CD14-positive monocyte (primary cell): Measurements from ENCODE around the gene DTYMK. TPM values are rescaled to one million over a fixed set of nuclear protein-coding genes. Genes with fewer than 3 reads are reported as not detected.

Experiments
- DNase-seq, 3 donors: peaks; one replicate each; pipeline ENCODE4 v3.0.0-alpha.2; 2011 to 2022
- H2AFZ ChIP-seq: 2 replicates; pipeline ENCODE4 v1.6.0; 2012; ENCODE audit warnings: mild to moderate bottlenecking, low read depth, low read length, inconsistent platforms; ENCODE audit not compliant: insufficient read depth, poor library complexity, severe bottlenecking
- H3K27ac ChIP-seq, 2 donors: 1 replicate in 1 of 2; 2 replicates in 1 of 2; pipeline ENCODE4 v1.5.1; 2012 to 2013; ENCODE audit warnings: low read length in 2 of 2, control low read depth in 1 of 2, inconsistent platforms in 1 of 2, low read depth in 1 of 2, mild to moderate bottlenecking in 1 of 2
- H3K27me3 ChIP-seq, 2 donors: one replicate each; pipeline versions ENCODE4 v1.6.0 to v1.6.1; 2011 to 2013; ENCODE audit warnings: low read length in 2 of 2; ENCODE audit not compliant: control insufficient read depth in 2 of 2, insufficient read depth in 2 of 2
- H3K36me3 ChIP-seq, 2 donors: replicated peaks in 1 of 2; 1 replicate in 1 of 2; 2 replicates in 1 of 2; pipeline versions ENCODE4 v1.5.1 to v1.6.1; 2012 to 2013; ENCODE audit warnings: low read length in 2 of 2, control low read depth in 1 of 2, inconsistent platforms in 1 of 2, mild to moderate bottlenecking in 1 of 2; ENCODE audit not compliant: insufficient read depth in 2 of 2, control insufficient read depth in 1 of 2
- H3K4me1 ChIP-seq, 2 donors: 1 replicate in 1 of 2; 2 replicates in 1 of 2; pipeline versions ENCODE4 v1.5.1 to v1.6.1; 2012 to 2013; ENCODE audit warnings: low read length in 2 of 2, control low read depth in 1 of 2, inconsistent platforms in 1 of 2, mild to moderate bottlenecking in 1 of 2, moderate library complexity in 1 of 2; ENCODE audit not compliant: insufficient read depth in 2 of 2, control insufficient read depth in 1 of 2
- H3K4me2 ChIP-seq: replicated peaks from 2 replicates; pipeline ENCODE3; 2012; ENCODE audit warnings: low read length, moderate library complexity, mild to moderate bottlenecking; ENCODE audit not compliant: poor library complexity, severe bottlenecking; ENCODE audit errors: extremely low read depth
- H3K4me3 ChIP-seq, 3 experiments: fragments of 200-600 bp in 1 of 3; sonication (generic) in 1 of 3; replicated peaks in 1 of 3; 1 replicate in 2 of 3; 2 replicates in 1 of 3; pipeline ENCODE4 v1.5.1; 2011 to 2013; ENCODE audit warnings: low read length in 3 of 3, mild to moderate bottlenecking in 3 of 3, control low read depth in 2 of 3, low read depth in 2 of 3, inconsistent platforms in 1 of 3, moderate library complexity in 1 of 3
- H3K79me2 ChIP-seq: 2 replicates; pipeline ENCODE4 v1.6.0; 2012; ENCODE audit warnings: mild to moderate bottlenecking, control low read depth, inconsistent platforms, low read length, moderate library complexity; ENCODE audit not compliant: insufficient read depth
- H3K9ac ChIP-seq: 2 replicates; pipeline ENCODE4 v1.6.0; 2017; ENCODE audit warnings: low read length, mild to moderate bottlenecking; ENCODE audit not compliant: insufficient read depth, poor library complexity, severe bottlenecking
- H3K9me3 ChIP-seq, 2 donors: replicated peaks in 1 of 2; 1 replicate in 1 of 2; 2 replicates in 1 of 2; pipeline versions ENCODE4 v1.5.1 to v1.6.1; 2012 to 2013; ENCODE audit warnings: low read length in 2 of 2, control low read depth in 1 of 2; ENCODE audit not compliant: control insufficient read depth in 1 of 2, insufficient read depth in 1 of 2
- H4K20me1 ChIP-seq: 2 replicates; pipeline ENCODE4 v1.6.0; 2012; ENCODE audit warnings: mild to moderate bottlenecking, low read length, control low read depth, moderate library complexity; ENCODE audit not compliant: insufficient read depth
- H3K27ac Mint-ChIP-seq, 7 donors: one replicate each; pipeline ENCODE4 v1.8.0; 2020; ENCODE audit warnings: mild to moderate bottlenecking in 7 of 7, mixed read lengths in 7 of 7, moderate library complexity in 6 of 7, inconsistent platforms in 2 of 7
- H3K27me3 Mint-ChIP-seq, 3 donors: one replicate each; pipeline ENCODE4 v1.8.0; 2021 to 2022; ENCODE audit warnings: low read depth in 3 of 3, mild to moderate bottlenecking in 3 of 3, mixed read lengths in 3 of 3, moderate library complexity in 3 of 3, inconsistent platforms in 1 of 3
- H3K36me3 Mint-ChIP-seq, 2 donors: one replicate each; pipeline ENCODE4 v1.8.0; 2020; ENCODE audit warnings: mixed read lengths in 2 of 2, inconsistent platforms in 1 of 2, mild to moderate bottlenecking in 1 of 2
- H3K4me1 Mint-ChIP-seq: one replicate; pipeline ENCODE4 v1.8.0; 2020; ENCODE audit warnings: mild to moderate bottlenecking, mixed read lengths
- H3K4me3 Mint-ChIP-seq, 2 donors: one replicate each; pipeline ENCODE4 v1.8.0; 2020; ENCODE audit warnings: mild to moderate bottlenecking in 2 of 2, mixed read lengths in 2 of 2, moderate library complexity in 1 of 2
- H3K9me3 Mint-ChIP-seq, 7 donors: one replicate each; pipeline ENCODE4 v1.8.0; 2020 to 2022; ENCODE audit warnings: mixed read lengths in 7 of 7, mild to moderate bottlenecking in 6 of 7, moderate library complexity in 6 of 7, inconsistent platforms in 2 of 7
- WGBS: methylation state at CpG from one replicate; pipeline ENCODE4 v1.1.5; 2013; ENCODE audit warnings: missing lambda C conversion rate; ENCODE audit not compliant: insufficient coverage; 5-methylcytosine and 5-hydroxymethylcytosine counted together
- intact Hi-C, 2 donors: fragments of 100-400 bp; cut with micrococcal nuclease; formaldehyde crosslinking; loops; one replicate each; pipeline versions ENCODE4 v1.15.0 to v1.15.1; 2023
- polyA plus RNA-seq, 3 donors: library from polyadenylated mRNA; depleted of rRNA in 1 of 3; unstranded in 2 of 3; stranded (reverse) in 1 of 3; fragments of 300-500 nt in 2 of 3; fragments of >200 nt in 1 of 3; fragmentation: Illumina TruSeq in 2 of 3; gene quantifications; 1 replicate in 2 of 3; 2 replicates in 1 of 3; pipeline ENCODE4 v1.2.3, GENCODE V29; 2012 to 2021
- TF ChIP-seq, protein P1 (sequence below): fragments of 200-600 bp; IDR thresholded peaks from one replicate; pipeline ENCODE4 v1.8.0; 2022; ENCODE audit warnings: antibody characterized with exemption, mild to moderate bottlenecking

DTYMK gene
- polyA plus RNA-seq, 3 donors: 13.0 to 23.5 (median 18.7) TPM

DNA sequence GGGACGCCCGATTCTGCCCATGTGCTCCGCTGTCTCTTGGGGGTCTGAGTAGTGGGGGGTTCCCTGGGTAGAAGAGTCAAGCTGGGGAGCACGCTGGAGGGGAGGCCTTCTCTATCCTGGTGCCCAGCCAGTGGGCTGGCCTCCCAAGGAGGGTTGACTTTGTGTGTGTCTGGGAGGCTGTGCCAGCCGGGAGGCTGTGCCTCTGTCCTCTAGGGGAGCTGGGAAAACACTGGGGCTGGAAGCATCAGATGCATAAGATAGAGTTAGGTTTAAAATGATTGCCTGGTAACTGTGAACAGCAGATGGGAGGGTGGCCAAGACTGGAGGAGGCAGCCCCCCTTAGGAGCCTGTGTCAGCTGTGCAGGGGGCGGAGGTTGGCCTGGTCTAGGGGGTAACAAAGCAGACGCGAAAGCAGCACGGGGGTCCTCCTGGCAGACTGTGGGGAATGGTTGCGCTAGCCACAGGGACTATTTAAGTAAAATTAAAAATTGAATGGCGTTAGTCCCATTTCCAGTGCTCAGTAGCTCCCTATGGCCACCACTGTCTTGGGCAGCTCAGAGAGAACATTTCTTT, 16.5 kb upstream of the DTYMK start:
- peak overlapping the region; percentile 78 to 80 for H3K4me3 Mint-ChIP-seq
- WGBS: 60% methylated on average over 9 of the region's 11 CpGs
- H3K9me3 Mint-ChIP-seq: peaks cover 4 to 13% (median 9%) of the 10 kb centered on the region in 7 donors
- peak overlapping the region; percentile 66 for H3K9ac ChIP-seq
- H3K4me1 ChIP-seq: peaks cover 15 to 22% of the 10 kb centered on the region in 2 donors
- peaks cover 11 to 35% of the 10 kb centered on the region in 2 donors for H3K36me3 ChIP-seq
- DNase-seq: no peak
- peaks cover 15% of the 10 kb centered on the region for H4K20me1 ChIP-seq
- peaks cover 21 to 39% of the 10 kb centered on the region in 2 donors for H3K36me3 Mint-ChIP-seq
- TF ChIP-seq, protein P1, sequence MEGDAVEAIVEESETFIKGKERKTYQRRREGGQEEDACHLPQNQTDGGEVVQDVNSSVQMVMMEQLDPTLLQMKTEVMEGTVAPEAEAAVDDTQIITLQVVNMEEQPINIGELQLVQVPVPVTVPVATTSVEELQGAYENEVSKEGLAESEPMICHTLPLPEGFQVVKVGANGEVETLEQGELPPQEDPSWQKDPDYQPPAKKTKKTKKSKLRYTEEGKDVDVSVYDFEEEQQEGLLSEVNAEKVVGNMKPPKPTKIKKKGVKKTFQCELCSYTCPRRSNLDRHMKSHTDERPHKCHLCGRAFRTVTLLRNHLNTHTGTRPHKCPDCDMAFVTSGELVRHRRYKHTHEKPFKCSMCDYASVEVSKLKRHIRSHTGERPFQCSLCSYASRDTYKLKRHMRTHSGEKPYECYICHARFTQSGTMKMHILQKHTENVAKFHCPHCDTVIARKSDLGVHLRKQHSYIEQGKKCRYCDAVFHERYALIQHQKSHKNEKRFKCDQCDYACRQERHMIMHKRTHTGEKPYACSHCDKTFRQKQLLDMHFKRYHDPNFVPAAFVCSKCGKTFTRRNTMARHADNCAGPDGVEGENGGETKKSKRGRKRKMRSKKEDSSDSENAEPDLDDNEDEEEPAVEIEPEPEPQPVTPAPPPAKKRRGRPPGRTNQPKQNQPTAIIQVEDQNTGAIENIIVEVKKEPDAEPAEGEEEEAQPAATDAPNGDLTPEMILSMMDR: no peak
- peak overlapping the region; percentile 80 for H2AFZ ChIP-seq
- H3K27me3 Mint-ChIP-seq: peaks cover 0 to 8% (median 0%) of the 10 kb centered on the region in 3 donors
- peaks cover 0 to 5% of the 10 kb centered on the region in 2 donors for H3K9me3 ChIP-seq
- H3K79me2 ChIP-seq: peaks cover 19% of the 10 kb centered on the region
- H3K27ac Mint-ChIP-seq: peak overlapping the region in 2 of 7 donors; percentile 27 to 41
- peak overlapping the region; percentile 38 to 86 (median 65) for H3K4me3 ChIP-seq
- intact Hi-C loops: loop anchor here (2.0 to 5.0 kb wide), 5 partner anchors 16 to 346 kb away; partner anchors contain the start of genes D2HGDH (in 2 of the 2), ATG4B (in 1 of the 2), DTYMK (in 1 of the 2) and FARP2 (in 1 of the 2)
- H3K4me2 ChIP-seq: peak overlapping the region; percentile 97
- no peaks in the 10 kb centered on the region for H3K27me3 ChIP-seq
- peaks cover 16% of the 10 kb centered on the region for H3K4me1 Mint-ChIP-seq
- H3K27ac ChIP-seq: no peak overlapping the region

DNA sequence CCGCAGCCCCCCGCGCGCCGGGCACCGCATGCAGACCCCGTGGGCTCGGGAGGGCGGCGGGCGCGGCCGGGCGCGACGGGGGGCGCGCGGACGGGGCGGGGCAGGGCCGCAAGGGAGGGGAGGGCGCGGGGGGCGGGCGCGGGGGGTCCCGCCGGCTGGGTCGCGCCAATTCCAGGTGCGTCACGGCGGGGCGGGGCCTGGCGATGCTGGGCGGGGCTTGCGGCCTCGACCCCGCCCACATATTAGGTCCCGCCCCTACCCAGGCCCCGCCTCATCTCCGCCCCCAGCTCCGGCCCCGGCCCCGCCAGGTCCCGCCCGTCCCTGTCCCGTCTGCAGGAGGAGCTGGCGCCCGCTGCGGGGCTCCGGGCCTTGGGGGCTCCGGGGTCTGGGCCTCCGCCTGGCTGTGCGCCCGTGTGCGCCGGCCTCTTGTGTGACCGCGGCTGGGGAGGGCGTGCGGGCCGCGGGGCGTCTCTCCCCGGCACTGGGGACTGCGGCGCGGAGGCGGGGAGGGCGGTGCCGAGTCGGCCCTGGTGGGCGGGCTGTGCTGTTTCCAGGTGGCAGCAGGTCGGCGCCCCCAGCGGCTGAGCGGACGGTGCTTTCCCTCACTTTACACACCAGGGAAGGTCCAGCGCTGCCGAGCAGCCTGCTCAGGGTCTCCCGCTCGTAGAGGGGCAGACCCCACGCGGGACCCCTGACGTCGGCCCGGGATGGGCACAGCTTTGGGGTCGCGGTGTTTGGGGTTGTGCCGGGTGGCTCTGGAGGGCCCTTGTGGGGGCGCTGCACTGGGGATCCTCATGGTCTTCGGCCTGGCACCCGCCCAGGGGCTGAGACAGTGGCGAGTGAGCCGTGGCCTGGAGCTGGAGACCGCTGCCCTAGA, 15.8 kb upstream of the DTYMK start:
- peak overlapping the region; percentile 78 for H3K9ac ChIP-seq
- no peaks in the 10 kb centered on the region for H3K27me3 ChIP-seq
- H3K27ac ChIP-seq: peak overlapping the region; percentile 68 to 79
- peaks cover 15 to 22% of the 10 kb centered on the region in 2 donors for H3K4me1 ChIP-seq
- Mint-ChIP-seq H3K4me3 (peak overlapping the region; percentile 78 to 80), H3K9me3 (peaks cover 4 to 12% (median 9%) of the 10 kb centered on the region in 7 donors), H3K36me3 (peaks cover 17 to 31% of the 10 kb centered on the region in 2 donors), H3K27ac (peak overlapping the region in 3 of 7 donors; percentile 27 to 41 (median 37)), H3K4me1 (peaks cover 16% of the 10 kb centered on the region), H3K27me3 (peaks cover 0 to 8% (median 0%) of the 10 kb centered on the region in 3 donors)
- peak overlapping the region; percentile 38 to 86 (median 65) for H3K4me3 ChIP-seq
- H3K79me2 ChIP-seq: peaks cover 19% of the 10 kb centered on the region
- intact Hi-C loops: loop anchor here (2.0 to 5.0 kb wide), 5 partner anchors 16 to 346 kb away; partner anchors contain the start of genes D2HGDH (in 2 of the 2), ATG4B (in 1 of the 2), DTYMK (in 1 of the 2) and FARP2 (in 1 of the 2)
- peak overlapping the region; percentile 97 for H3K4me2 ChIP-seq
- peaks cover 0 to 5% of the 10 kb centered on the region in 2 donors for H3K9me3 ChIP-seq
- under 1% methylated on average over 90 of the region's 98 CpGs for WGBS
- peak; percentile 51 to 73 (median 62) for DNase-seq
- peak overlapping the region; percentile 80 for H2AFZ ChIP-seq
- TF ChIP-seq, protein P1: no peak
- H4K20me1 ChIP-seq: peaks cover 15% of the 10 kb centered on the region
- peaks cover 9 to 27% of the 10 kb centered on the region in 2 donors for H3K36me3 ChIP-seq
